AG10803 (cell line): ENCODE data around the gene MAP3K9.
A peak's percentile ranks its signal among the peaks of the same experiment; 100 is the strongest.

Source experiments
- DNase-seq: peaks from one replicate; pipeline ENCODE4 v3.0.0; 2010; ENCODE audit warnings: low read depth
- H3K4me3 ChIP-seq: 2 replicates; pipeline ENCODE4 v1.5.1; 2011; ENCODE audit warnings: mild to moderate bottlenecking, low read length, control low read depth
- CTCF ChIP-seq: conservative IDR thresholded peaks from 2 replicates; pipeline ENCODE4 v1.5.1; 2011; ENCODE audit warnings: mild to moderate bottlenecking, low read length, control low read depth, inconsistent platforms

MAP3K9 gene

GRCh38 chr14:70821584-70822529, 12.5 kb upstream of the MAP3K9 start:
- peak overlapping the region; percentile 73 for H3K4me3 ChIP-seq
- DNase-seq: peak; percentile 48
- no peak for TF ChIP-seq CTCF

- H3K4me3 ChIP-seq: no peak overlapping the region
- DNase-seq: no peak
- TF ChIP-seq CTCF: no peak
These were observed 7.2 kb upstream of the MAP3K9 start for GRCh38 chr14:70816525-70816924.

GRCh38 chr14:70814466-70814865, 5.2 kb upstream of the MAP3K9 start:
- DNase-seq: no peak
- no peak overlapping the region for H3K4me3 ChIP-seq
- TF ChIP-seq CTCF: no peak

GRCh38 chr14:70812124-70812818, 3.0 kb upstream of the MAP3K9 start:
- no peak for DNase-seq
- no peak overlapping the region for H3K4me3 ChIP-seq
- no peak for TF ChIP-seq CTCF

GRCh38 chr14:70811578-70811977, 2.3 kb upstream of the MAP3K9 start:
- no peak overlapping the region for H3K4me3 ChIP-seq
- DNase-seq: no peak
- TF ChIP-seq CTCF: no peak

GRCh38 chr14:70811050-70811449, 1.7 kb upstream of the MAP3K9 start:
- H3K4me3 ChIP-seq: no peak overlapping the region

More at GRCh38 chr14:70811050-70811449, 1.7 kb upstream of the MAP3K9 start:
- DNase-seq: no peak
- no peak for TF ChIP-seq CTCF
